ENCODE measurements around the gene TRAF2. TPM values are rescaled to one million over a fixed set of nuclear protein-coding genes. Genes with fewer than 3 reads are reported as not detected.

TRAF2 gene
- total and polyA plus RNA-seq, 9 of the 15 experiments (the other 6 are each of a cell fraction or from before 2014, with no cell fraction given), result 0.24 to 45.2 (median 18.0) TPM

- TF ChIP-seq THAP12 (CRISPR knock-in tag; IDR thresholded peaks at IDR 0.05) (no peak), NONO (IDR thresholded peaks at IDR 0.05; ENCODE audit: low read depth in 2 of 2, low read length in 1 of 2) (no peak), ETV6 (IDR thresholded peaks at IDR 0.05; ENCODE audit: borderline replicate concordance in 1 of 2, low read depth in 2 of 2, low read length in 1 of 2) (no peak), ETV6 (CRISPR knock-in tag; IDR thresholded peaks at IDR 0.05; ENCODE audit: borderline replicate concordance) (no peak), ZFX (CRISPR knock-in tag; IDR thresholded peaks at IDR 0.05) (peak; percentile 40), EGR1 (conservative IDR thresholded peaks at IDR 0.05) (peak; percentile 81), ZKSCAN1 (IDR thresholded peaks at IDR 0.05; ENCODE audit: low read depth, low read length) (no peak), IRF9 (tag; IDR thresholded peaks at IDR 0.05) (no peak), PHF8 (IDR thresholded peaks at IDR 0.05; ENCODE audit: borderline replicate concordance, low read length) (no peak), TFAP4 (CRISPR knock-in tag; IDR thresholded peaks at IDR 0.05; ENCODE audit: borderline replicate concordance) (no peak), MAX (CRISPR knock-in tag; IDR thresholded peaks at IDR 0.05) (no peak), ZNF717 (CRISPR knock-in tag; IDR thresholded peaks at IDR 0.05) (no peak), ZNF518B (CRISPR knock-in tag; IDR thresholded peaks at IDR 0.05) (no peak)
These were observed 46.0 kb upstream of the TRAF2 start (continued) for GRCh38 chr9:136840140-136840876.
